Hippocampal formation (tissue), 2 donors: ENCODE measurements around the gene FARP1.

Source experiments
- DNase-seq, 2 donors: peaks; one replicate each; lab custom pipeline; 2025; lab: John Stamatoyannopoulos, UW

Gene FARP1

GRCh38 chr13:98175043-98175442 is 32.1 kb downstream of the FARP1 start:
- no peak for DNase-seq

DNA sequence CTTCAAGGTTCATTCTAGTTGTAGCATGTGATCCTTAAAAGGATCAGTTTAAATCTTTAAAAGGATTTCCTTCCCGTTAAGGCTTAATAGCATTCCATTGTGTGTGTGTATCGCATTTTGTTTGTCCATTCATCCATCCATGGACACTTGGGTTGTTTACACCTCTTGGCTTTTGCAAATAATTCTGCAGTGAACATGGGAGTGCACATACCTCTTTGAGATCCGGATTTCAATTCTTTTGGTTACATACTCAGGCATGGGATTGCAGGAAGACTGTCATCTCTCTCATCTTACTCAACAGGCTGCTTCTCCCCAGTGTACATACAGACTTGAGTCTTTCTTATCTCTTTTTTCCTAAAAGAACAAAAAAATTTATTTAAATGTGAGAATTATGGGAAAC is 32.9 kb downstream of the FARP1 start:
- no peak for DNase-seq

- no peak for DNase-seq
Observed at GRCh38 chr13:98176777-98177608, 34.1 kb downstream of the FARP1 start, which contains the start of gene RNF113B. Gene RNF113B (minus strand): TSS chr13:98177269. CDS start chr13:98177236, 33 bp downstream.

GRCh38 chr13:98180092-98180491 is 37.2 kb downstream of the FARP1 start:
- no peak for DNase-seq

DNA sequence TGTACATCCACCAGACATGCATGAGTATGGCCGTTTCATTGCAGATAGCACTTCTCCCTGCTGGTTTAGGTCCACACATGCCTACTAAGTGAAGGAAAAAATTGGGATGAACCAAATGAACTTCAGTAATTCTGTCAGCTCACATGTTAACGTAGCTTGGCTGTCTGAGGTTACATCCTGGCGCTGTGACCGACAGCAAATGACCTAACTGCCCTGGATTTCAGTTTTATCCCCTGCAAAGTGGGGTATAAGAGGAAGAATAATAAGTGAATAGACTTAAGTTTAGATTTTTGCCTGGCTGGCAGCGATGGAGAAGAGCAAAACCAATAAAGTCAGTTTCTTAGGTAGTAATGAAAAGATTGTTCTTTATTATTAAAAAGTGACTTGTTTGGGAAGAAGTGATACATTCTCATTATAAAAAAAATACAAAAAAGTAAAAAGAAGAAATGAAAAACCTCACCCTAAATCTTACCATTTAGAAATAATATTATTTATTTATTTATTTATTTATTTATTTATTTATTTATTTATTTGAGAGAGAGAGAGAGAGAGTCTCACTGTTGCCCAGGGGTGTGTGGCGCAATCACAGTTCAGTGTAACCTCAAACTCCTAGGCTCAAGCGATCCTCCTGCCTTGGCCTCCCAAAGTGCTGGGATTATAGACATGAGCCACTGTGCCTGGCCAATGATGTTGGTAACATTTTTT is 38.4 kb downstream of the FARP1 start:
- DNase-seq, result no peak

DNA sequence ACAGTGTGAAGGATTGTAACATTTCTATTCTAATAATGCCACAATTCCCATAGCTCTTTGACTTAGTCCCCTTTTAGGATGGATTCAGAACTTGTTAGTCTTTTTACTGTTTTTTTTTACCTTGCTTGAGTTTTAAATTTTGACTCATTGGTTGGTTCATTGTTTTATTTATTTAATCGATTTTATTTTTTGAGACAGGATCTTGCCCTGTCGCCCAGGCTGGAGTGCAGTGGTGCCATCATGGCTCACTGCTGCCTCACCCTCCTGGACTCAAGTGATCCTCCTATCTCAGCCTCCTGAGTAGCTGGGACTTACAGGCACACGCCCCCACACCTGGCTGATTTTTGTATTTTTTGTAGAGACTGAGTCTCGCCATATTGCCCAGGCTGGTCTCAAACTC is 39.3 kb downstream of the FARP1 start:
- no peak for DNase-seq

- DNase-seq, result no peak
Observed at GRCh38 chr13:98182589-98182988, 39.7 kb downstream of the FARP1 start.

GRCh38 chr13:98184792-98185191 is 41.9 kb downstream of the FARP1 start:
- DNase-seq, result no peak

DNA sequence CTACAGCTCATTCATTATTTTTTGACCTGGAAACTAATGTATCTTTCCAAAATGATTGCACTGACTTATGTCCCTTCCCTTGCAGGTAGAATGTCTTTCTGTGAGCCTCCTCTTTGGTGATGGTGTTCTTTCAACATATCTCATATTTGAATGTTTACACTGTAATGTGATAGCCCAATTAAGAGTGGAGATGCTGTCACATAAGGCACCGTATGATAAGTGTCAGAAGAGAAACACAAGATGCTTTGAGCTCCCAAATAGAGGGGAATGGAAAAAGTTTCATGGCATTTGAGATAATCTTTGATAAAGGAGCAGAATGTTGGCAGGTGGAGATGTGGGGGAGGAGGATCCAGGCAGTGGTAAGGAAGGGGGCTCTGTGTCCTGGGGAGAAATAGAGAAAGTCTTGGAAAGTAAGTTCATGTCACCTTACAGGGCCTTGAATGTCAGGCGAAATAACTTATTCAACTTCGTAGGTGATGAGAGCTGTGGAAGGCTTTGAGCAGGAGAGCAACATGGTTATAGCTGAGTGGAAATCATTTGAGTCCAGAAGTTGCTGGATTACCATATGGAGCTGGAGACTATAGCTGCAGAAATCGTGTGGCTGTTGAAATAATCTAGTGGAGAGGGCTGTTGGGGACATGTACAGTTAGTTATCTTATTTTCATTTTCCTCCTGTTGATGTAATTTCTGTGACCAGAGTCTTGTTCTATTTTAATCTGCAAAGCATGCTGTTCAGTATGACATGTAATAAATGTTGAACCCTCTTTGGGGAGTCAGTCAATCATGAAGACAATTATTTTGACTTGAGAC is 44.5 kb downstream of the FARP1 start:
- no peak for DNase-seq

DNA sequence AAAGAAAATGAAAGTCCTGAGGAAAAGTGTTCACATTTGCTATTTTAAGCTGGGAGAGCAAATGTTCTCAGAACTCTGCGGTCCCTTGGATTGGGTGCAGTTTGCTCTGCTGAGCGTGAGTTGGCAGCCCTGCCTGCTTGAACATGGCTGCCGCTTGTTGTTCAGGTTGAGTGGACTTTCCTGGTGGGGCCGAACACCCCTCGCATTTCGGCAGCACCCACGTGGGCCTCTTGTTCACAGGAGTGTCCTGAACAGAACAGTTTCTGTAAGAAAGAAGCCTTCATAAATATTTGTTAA is 45.0 kb downstream of the FARP1 start:
- DNase-seq, result peak in 1 of 2 donors; percentile 13

DNA sequence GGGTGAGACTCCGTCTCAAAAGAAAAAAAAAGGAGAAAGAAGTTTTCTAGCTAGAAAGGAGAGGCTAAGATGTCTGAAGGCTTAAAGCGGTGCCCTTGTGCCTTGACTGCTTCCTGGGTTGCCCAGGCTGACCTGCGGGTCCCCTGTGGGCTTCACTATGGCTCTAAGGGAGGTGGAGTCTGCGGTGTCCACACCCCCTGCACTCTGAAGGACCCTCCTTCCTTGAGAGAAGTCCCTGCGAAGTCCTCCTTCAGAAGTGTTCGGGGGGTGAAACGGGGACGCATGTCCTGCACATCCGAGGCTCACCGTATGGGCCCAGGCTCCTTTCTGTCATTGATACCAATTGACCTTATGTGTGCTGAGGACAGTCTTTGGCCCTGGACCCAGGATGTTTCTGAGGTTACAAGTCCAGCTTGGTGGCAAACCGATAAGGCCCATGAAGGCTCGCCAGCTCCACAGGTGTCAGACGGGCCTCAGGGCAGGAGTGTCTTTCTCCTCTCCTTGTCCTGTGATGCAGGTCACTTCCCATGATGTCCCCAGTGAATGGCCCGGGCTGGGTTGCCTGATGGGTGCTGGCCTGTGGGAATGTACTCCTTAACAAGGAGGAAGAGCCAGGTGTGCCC is 45.8 kb downstream of the FARP1 start:
- DNase-seq, result no peak

GRCh38 chr13:98189841-98190505 is 47.1 kb downstream of the FARP1 start:
- DNase-seq, result no peak

- DNase-seq, result no peak
Observed at GRCh38 chr13:98190889-98191444, 48.1 kb downstream of the FARP1 start.

DNA sequence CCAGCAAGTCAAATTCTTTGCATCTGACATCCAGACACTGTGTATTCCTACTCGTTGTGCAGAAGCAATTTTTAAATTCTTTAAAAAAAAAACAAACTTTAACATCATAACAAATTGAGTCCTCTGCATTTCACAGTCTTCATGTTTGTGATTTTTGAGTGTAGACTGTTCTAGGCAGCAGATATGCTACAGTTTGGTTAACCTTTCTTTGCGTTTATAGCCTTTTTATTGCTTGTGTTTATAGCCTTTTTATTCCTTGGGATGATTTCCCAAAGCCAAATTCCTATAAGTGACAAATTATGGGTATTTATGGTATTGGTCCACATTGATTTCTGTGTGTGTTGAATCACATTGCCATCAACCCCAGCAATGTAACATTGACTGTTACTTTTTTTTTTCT is 49.1 kb downstream of the FARP1 start:
- DNase-seq, result no peak

GRCh38 chr13:98195054-98195791 is 52.3 kb downstream of the FARP1 start:
- no peak for DNase-seq

DNA sequence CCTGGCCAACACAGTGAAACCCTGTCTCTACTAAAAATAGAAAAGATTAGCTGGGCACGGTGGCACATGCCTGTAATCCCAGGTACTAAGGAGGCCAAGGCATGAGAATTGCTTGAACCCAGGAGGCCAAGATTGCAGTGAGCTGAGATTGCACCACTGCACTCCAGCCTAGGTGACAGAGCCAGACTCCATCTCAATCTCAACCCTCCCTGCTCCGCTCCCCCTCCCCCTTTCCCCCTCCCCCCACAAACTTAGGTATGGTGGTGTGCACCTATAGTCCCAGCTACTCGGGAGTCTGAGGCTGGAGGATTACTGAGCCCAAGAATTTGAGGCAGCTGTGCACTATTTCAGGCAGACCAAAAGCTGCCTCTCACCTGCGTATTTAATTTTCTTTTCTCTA is 55.8 kb downstream of the FARP1 start:
- DNase-seq, result no peak

DNA sequence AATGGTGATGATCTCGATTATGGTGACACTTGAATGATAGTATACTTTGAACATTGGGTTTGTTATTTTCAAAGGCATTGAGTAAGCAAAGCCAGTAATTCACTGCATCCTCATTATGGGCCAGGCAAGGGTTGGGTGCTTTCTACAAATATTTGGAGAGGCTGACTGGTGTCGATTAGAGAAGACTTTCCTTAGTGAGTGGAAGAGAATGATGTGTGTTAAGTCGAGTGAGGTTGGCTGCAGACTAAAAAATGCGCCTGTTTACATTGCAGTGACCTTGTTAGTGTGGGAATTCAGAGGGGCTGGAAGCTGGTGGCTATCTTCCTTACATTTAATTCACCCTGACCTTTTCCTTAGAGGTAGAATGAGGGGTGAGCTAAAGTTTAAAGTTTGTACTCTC is 56.6 kb downstream of the FARP1 start:
- no peak for DNase-seq

GRCh38 chr13:98200211-98200878 is 57.5 kb downstream of the FARP1 start:
- no peak for DNase-seq

- DNase-seq, result no peak
Observed at GRCh38 chr13:98201189-98201588, 58.3 kb downstream of the FARP1 start.

- DNase-seq, result no peak
Observed at GRCh38 chr13:98201984-98202383, 59.1 kb downstream of the FARP1 start.
